NCI-H69 (cell line): ENCODE measurements around the gene SLC35A5.

ENCODE experiments used
- DNase-seq: peaks from one replicate; lab custom pipeline; 2025; lab: John Stamatoyannopoulos, UW

The SLC35A5 gene

DNA sequence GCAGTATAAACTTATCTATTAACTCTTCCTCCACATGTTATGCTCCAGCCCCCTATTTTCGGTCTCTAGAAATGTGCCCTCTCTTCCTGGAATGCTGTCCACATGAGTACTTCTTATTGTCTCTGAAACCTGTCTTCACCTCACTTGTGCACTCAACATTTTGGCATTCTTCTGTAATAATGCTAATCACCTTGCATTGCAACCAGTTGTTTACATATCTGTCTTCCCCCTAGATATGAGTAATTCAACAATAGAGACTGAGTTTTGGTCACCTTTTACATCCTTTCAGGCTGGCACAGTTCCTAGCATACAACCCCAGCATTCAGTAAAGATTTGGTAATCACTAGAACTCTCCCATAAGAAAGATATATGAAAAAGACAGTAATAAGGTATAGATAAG is 61.9 kb downstream of the SLC35A5 start:
- DNase-seq: no peak

DNA sequence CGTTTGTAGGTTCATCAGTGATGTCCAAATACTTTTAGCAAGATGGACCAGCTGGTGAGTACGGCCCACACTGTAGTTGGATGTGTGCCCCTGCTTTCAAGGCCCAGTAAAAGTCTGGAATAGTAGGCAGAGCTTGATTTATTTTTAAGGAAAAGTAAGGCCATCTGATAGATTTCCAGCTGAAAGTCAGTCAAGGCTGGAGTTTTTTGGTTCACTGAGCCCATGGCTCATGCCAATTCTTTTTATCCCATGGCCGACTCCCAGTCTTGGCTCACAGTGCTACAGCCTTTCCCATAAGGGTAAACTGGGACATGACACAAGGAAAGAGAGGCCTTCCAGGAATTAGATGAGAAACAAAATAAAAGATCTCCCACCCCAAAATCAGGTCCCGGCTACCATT is 65.6 kb downstream of the SLC35A5 start:
- DNase-seq: no peak

DNA sequence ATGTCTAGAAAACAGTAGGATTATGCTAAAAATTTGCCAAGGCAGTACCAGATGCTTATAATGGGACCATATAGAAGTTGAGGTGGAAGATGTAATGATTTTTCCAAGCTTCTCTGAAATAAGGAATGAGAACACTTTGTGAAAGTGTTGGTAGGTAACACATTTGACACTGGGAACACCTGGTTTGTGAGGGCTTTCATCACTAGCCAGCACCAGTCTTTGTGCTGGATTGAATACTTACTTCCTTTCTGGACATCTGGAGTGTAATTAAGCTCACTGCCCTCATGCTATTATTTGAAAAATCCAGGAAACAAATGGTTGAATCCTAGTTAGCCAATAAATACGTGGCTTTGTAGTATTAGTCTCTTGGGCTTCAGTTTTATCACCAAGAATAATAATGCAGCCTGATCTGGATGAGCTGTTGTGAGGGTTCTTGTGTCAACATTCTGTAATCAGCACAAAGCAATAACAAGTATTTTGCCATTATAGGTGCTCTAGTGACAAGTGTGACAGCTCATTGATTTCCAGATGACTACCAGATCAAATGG is 66.1 kb downstream of the SLC35A5 start:
- peak; percentile 77 for DNase-seq

DNA sequence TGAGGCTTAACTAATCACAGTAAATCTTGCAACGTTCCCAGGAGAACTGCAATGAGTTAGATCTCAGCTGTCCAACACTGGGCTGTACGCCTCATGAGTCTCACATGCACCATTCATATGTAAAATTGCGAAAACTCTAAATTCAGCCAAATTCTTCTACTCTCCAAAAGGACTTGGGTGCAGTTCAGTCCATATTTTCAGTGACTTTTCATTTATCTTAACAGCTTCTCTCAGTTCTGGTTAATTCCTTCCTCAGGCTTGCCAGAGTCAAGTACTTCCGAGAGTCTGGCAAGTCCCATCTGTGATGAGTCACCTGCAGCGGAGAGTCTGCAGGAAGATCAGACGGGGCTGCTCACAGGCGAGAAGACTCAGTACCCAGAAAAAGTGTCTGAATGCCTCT is 67.6 kb downstream of the SLC35A5 start:
- peak; percentile 33 for DNase-seq

DNA sequence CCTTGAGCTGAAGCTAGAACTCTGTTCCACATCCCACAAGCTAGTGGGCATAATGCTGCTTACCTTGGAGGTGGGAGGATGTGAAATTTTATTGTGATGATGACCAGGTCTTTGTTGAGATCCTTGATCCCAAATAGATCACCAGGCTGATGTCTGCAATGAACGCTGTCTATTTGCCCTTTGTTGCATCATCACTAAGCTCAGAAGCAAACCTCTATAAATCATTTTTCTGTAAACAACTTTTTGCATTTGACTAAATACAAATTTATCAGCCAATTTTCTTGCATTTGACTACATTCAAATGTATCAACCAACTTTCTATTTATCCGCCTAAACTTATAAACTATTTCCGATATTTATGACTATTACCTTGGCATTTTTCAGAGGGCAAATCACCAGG is 69.4 kb downstream of the SLC35A5 start:
- no peak for DNase-seq

DNA sequence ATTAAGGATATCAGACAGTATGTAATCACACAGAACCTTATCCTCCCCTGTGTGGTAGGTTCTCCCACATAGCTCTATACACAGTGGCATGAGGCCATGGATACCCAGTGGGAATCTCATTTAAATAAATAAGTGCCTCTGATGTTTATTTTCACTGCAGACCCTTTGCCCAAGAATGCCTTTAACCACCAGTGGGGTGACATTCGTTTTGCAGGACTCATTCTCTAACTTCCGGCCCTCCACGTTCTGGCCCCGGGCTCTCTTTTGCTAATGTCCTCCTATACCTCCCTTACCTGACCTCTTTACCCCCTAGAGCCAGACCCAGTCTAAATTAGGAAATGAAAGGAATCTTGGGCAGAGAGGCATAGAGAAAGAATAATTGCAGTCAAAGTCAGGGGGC is 70.8 kb downstream of the SLC35A5 start:
- DNase-seq: peak; percentile 15

DNA sequence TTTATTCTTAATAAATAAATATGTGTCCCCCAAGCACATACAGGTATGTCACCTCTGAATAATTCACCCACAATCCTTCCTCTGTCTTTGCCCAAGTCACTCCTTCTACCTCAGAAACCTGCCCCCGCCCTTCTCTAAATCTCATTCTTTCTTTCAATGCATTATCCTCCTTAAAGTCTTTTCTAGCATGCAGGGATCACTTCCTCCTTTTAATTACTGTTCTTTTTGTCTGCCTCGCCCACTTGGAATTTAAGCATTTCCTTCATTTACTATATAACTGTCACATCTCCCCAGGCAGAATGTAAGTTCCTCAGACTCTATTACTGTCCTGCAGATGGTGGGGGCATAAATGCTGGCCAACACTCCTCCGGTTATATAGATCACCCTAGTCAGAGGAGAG is 71.3 kb downstream of the SLC35A5 start:
- DNase-seq: peak; percentile 40

DNA sequence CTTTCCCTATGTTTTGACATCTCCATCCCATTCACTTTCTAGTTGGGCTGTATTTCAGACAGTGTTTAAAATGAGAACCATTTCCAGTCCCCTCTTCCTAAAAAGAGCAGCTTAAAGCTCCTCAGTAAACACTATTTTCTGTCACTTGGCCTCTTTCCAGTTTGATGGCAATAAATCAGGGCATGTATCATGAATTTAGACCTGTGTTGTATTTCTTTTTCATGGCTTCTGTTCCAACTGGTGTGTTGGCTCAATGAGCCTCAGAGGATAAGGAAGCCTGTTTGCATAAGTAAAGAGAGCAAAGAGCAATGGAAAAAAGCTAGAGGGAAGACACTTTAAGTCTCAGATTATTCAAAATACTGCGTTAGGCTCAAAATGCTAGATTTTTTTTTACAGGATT is 71.9 kb downstream of the SLC35A5 start:
- DNase-seq: peak; percentile 83

DNA sequence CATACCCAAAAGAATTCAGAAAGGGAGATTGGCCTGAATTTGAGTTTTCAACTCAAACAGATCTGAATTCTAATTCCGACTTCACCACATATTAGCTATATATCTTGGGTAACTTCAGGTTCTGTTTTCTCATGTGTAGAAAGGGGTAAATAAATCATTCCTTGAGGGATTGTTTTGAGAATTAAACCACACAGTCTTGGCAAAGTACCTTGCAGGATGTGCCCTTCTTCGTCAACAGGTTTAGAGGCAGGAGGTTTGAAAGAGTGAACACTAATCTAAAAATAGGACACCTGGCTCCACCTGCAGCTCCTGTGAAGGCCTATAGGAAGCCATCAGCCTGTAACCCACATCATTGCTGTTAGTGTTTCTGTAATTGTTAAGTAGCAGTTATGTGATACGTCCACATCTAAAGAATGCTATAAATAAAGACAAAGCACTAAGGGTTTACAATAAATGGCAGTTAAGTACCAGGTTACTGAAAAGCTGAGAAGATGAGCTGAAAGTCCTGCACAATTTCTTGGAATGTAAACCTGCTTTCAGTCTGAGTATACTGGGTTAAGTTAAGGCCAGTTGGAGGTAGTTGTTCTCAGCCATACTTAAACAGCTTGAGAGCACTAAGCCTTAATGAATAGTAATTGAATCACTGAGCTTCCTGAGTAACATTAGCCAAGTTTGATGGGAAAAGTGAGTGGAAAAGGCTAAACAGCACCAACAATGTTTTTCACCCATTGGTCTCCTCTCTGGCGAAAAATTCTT is 73.1 kb downstream of the SLC35A5 start:
- peak; percentile 64 for DNase-seq
